ENCODE measurements around the gene N4BP2L2.

N4BP2L2 gene

GRCh38 chr13:32419862-32420261, 118.7 kb downstream of the N4BP2L2 start:
- no peak for DNase-seq (ENCODE audit: low read depth)
- H3K4me3 ChIP-seq (replicated peaks; ENCODE audit: low read depth, low read length), result no peak overlapping the region
- TF ChIP-seq CTCF (IDR thresholded peaks at IDR 0.05; ENCODE audit: low read length, missing control alignments), result no peak

- no peak for TF ChIP-seq CTCF (IDR thresholded peaks at IDR 0.05; ENCODE audit: low read length, missing control alignments)
- DNase-seq (ENCODE audit: low read depth), result no peak
These were observed 120.6 kb downstream of the N4BP2L2 start for GRCh38 chr13:32417995-32418394.

GRCh38 chr13:32415019-32415418, 123.6 kb downstream of the N4BP2L2 start:
- DNase-seq (ENCODE audit: low read depth), result no peak
- peak; percentile 63 for TF ChIP-seq CTCF (IDR thresholded peaks at IDR 0.05; ENCODE audit: low read length, missing control alignments)
- no peak overlapping the region for H3K4me3 ChIP-seq (replicated peaks; ENCODE audit: low read depth, low read length)

More at GRCh38 chr13:32417995-32418394, 120.6 kb downstream of the N4BP2L2 start:
- H3K4me3 ChIP-seq (replicated peaks; ENCODE audit: low read depth, low read length), result no peak overlapping the region

- H3K4me3 ChIP-seq (replicated peaks; ENCODE audit: low read depth, low read length), result no peak overlapping the region
- no peak for DNase-seq (ENCODE audit: low read depth)
- no peak for TF ChIP-seq CTCF (IDR thresholded peaks at IDR 0.05; ENCODE audit: low read length, missing control alignments)
These were observed 124.0 kb downstream of the N4BP2L2 start for GRCh38 chr13:32414580-32414979.

- DNase-seq (ENCODE audit: low read depth), result no peak
- H3K4me3 ChIP-seq (replicated peaks; ENCODE audit: low read depth, low read length), result no peak overlapping the region
- TF ChIP-seq CTCF (IDR thresholded peaks at IDR 0.05; ENCODE audit: low read length, missing control alignments), result no peak
These were observed 125.3 kb downstream of the N4BP2L2 start for GRCh38 chr13:32413284-32413683.

- H3K4me3 ChIP-seq (replicated peaks; ENCODE audit: low read depth, low read length), result peak overlapping the region; percentile 17
These were observed 128.8 kb downstream of the N4BP2L2 start for GRCh38 chr13:32409561-32410421.

More at GRCh38 chr13:32409561-32410421, 128.8 kb downstream of the N4BP2L2 start:
- DNase-seq (ENCODE audit: low read depth), result peak; percentile 82
- no peak for TF ChIP-seq CTCF (IDR thresholded peaks at IDR 0.05; ENCODE audit: low read length, missing control alignments)
